GM21529 (cell line): ENCODE results near the gene CNTF.

Experiments used
- ATAC-seq: cut with Tn5 transposase; IDR thresholded peaks from one replicate; pipeline ENCODE4 v1.9.1; 2021; ENCODE audit not compliant: unreplicated experiment

Gene CNTF

GRCh38 chr11:58641803-58642581 is 19.5 kb downstream of the CNTF start:
- ATAC-seq: no peak

GRCh38 chr11:58645854-58646253 is 23.4 kb downstream of the CNTF start:
- ATAC-seq: no peak

GRCh38 chr11:58647141-58647699 is 24.8 kb downstream of the CNTF start:
- peak; percentile 86 for ATAC-seq

DNA sequence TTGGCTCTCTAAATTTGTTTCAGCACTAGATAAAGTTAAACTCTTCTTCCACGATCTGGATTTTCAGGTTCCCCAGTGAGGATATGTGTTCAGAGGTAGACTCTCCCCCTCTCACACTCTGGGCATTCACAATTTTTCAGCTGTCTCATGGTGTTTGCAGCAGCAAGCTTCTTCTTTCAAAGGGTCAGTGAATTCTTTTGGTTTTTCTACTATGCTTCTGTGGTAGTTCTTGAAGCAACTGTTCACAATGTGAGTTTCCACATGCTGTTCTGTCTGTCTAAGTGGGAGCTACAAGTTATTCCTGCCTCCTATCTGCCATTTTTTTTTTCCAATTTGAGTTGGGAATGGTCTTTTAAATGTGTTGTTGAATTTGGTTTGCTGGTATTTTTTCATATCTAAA is 25.4 kb downstream of the CNTF start:
- ATAC-seq: peak; percentile 4

- no peak for ATAC-seq
Observed at GRCh38 chr11:58649623-58650022, 27.2 kb downstream of the CNTF start.

DNA sequence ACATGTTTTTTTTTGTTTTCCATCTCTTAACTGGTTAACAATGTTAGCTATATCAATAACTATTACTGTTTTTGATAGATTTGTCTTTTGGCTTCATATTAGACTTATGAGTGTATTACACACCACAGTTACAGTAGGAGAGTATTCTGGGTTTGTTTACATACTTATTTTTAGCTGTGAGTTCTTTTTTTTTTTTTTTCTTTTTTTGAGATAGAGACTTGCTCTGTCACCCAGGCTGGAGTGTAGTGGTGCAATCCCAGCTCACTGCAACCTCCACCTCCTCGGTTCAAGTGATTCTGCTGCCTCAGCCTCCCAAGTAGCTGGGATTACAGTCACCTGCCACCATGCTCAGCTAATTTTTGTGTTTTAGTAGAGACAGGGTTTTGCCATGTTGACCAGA is 28.0 kb downstream of the CNTF start:
- no peak for ATAC-seq

- no peak for ATAC-seq
Observed at GRCh38 chr11:58652726-58653280, 30.3 kb downstream of the CNTF start.

DNA sequence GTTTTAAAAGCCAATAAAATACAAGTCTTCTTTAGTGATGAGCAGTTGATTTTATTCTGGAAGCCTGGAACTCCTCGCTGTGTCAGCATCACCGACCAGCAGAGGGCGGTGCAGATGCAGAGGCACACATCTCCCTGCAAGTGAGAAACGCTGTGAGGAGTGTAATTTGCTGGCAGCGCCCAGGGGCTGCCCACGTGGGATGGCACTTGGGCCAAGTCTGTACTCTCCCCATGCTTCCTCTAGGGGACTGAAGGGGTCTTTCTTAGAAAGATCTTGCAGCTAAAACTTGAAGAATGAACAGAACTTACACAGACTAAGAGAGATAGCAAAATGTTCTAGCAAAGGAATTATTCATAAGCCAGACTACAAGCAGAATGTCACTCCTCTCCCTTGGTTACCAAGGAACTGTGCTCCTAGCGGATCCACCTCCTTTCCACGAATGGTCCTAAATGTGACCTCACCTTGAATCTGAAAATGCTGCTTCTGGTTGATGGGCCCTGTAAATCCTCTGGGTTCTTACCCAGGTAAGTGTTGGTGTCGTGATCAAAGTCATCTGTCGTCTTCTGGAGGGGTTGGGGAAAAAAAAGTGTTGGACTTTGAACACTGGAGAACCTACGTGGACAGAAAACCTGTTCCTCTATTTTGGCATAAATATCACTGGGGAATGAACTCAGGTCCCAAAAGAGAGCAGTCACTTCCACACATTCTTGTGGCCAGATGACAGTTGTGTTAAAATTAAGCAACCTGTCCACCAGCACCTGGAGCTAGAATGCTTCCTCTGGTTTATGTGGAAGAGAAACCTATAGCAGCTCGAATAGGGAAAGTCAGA is 31.8 kb downstream of the CNTF start:
- peak; percentile 94 for ATAC-seq

- peak; percentile 52 for ATAC-seq
Observed at GRCh38 chr11:58654908-58655296, 32.4 kb downstream of the CNTF start.

DNA sequence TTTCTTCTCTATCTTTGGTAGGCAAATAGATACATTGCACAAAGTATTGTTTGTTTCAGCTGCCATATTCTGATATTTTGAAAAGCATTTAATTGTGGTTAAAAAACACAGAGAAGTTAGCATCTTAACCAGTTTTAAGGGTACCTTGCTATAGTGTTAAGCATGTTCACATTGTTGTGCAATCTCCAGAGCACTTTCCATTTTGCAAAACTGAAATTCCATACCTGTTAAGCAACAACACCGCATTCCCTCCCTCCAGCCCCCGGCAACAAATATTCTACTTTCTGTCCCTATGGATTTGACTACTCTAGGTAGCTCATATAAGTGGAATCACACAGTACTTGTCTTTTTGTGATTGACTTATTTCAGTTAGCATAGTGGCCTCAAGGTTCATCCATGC is 33.9 kb downstream of the CNTF start:
- ATAC-seq: no peak

GRCh38 chr11:58658623-58659022 is 36.2 kb downstream of the CNTF start:
- no peak for ATAC-seq

DNA sequence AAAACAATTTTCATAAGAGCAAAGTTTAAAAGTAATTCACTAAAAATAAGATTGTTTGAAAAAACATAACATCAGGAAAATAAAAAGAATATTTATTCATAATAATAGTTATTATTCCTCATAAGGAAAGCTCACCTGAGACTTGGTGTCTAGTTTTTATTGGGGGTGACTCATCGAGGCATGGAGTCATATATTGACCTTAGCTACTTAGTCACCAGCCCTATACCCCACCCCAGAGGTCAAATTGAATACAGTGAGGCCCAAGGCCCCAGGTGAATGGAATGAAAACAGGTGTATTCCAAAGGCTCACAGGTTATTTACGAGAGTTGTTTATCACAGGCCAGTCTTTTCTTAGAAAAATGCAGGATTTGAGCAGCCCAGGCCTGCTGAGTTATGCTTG is 36.9 kb downstream of the CNTF start:
- ATAC-seq: no peak

- no peak for ATAC-seq
Observed at GRCh38 chr11:58659910-58660570, 37.6 kb downstream of the CNTF start.

DNA sequence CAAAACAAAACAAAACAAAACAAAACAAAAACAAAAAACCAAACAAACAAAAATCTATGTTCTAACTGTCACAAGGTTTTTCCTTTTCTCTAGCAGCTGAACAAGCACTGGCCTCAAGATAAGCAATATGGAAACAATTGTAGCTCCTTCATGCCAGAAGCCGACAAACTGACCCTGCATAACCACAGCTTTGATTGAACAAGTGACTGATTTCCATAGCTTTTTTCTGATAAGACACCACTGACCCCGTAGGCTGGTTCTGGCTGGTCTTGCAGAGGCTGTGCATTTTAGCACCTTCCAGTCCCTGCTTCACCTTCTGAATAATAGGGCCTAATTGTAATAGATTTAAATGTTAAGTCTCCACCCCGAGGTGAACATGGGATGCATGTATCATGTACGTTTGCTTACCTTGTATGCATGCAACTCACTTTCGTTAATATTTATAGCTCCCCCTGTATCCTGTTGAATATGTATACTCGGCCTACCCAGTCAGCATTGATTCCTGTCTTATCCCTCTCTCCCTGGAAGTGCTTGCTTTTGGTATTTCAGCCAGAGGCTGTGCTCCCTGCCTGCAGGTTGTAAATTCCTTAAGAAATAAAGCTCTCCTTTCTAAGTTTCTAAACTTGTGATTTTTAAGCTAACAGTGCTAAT is 49.6 kb downstream of the CNTF start:
- ATAC-seq: no peak

DNA sequence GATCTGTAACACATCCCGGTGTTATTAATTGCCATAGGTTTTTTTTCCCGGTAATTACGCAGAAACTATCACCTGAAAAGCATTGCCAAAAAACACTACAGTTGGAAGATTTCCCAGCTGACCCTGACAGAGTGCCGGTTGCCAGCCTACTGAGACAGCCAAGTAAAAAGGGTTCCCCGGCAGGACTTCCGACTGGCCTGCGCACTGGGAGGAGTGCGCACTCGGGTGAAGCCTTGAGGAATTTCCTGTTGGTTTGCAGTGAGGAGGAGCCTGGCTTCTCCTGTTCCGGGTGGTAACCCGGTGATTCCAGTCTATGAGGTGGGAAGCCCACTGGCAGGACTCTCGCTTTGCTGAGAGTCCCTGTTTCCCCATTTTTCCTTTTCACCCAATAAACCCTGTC is 52.1 kb downstream of the CNTF start:
- ATAC-seq: no peak
